MCF 10A (cell line): ENCODE results near the gene SPON1. TPM values are rescaled to one million over a fixed set of nuclear protein-coding genes. Genes with fewer than 3 reads are reported as not detected.
A peak's percentile ranks its signal among the peaks of the same experiment; 100 is the strongest.

ENCODE experiments used
- BruUV-seq: library from RNA; stranded (reverse); fragments of 400-500 nt; replicated peaks from 2 replicates; lab custom pipeline; 2021; lab: Mats Ljungman, UMichigan
- CTCF ChIA-PET: fragments of 300-600 bp; sonication (Branson Sonifier 250); formaldehyde crosslinking; extraction: SDS; loops from one replicate; lab custom pipeline; 2021; ENCODE audit warnings: antibody characterized with exemption, inconsistent platforms; lab: Yijun Ruan, JAX
- POLR2A ChIA-PET: fragments of 300-600, 350-650 bp; sonication (Branson Sonifier 250); formaldehyde crosslinking; extraction: SDS; loops from one replicate; lab custom pipeline; 2020; ENCODE audit warnings: antibody characterized with exemption, inconsistent platforms; lab: Yijun Ruan, JAX
- DNase-seq: peaks from one replicate; pipeline ENCODE4 v3.0.0-alpha.2; 2018; ENCODE audit not compliant: unreplicated experiment
- H3K27ac Mint-ChIP-seq: one replicate; pipeline ENCODE4 v1.8.0; 2022; ENCODE audit warnings: mild to moderate bottlenecking, low read depth, mixed read lengths; ENCODE audit not compliant: unreplicated experiment
- H3K27me3 Mint-ChIP-seq: one replicate; pipeline ENCODE4 v1.8.0; 2022; ENCODE audit warnings: mixed read lengths; ENCODE audit not compliant: insufficient read depth, unreplicated experiment
- H3K36me3 Mint-ChIP-seq: one replicate; pipeline ENCODE4 v1.8.0; 2022; ENCODE audit warnings: mild to moderate bottlenecking, moderate library complexity, mixed read lengths; ENCODE audit not compliant: insufficient read depth, unreplicated experiment
- H3K4me1 Mint-ChIP-seq: one replicate; pipeline ENCODE4 v1.8.0; 2022; ENCODE audit warnings: mixed read lengths; ENCODE audit not compliant: insufficient read depth, unreplicated experiment
- H3K4me3 Mint-ChIP-seq: one replicate; pipeline ENCODE4 v1.8.0; 2022; ENCODE audit warnings: mild to moderate bottlenecking, moderate library complexity, mixed read lengths; ENCODE audit not compliant: unreplicated experiment
- H3K9me3 Mint-ChIP-seq: one replicate; pipeline ENCODE4 v1.8.0; 2022; ENCODE audit warnings: mixed read lengths; ENCODE audit not compliant: unreplicated experiment
- intact Hi-C: fragments of 100-400 bp; cut with micrococcal nuclease; formaldehyde crosslinking; loops from 2 replicates; pipeline ENCODE4 v1.14.1; 2022
- total RNA-seq: library from RNA; stranded (reverse); gene quantifications from 2 replicates; pipeline ENCODE4 v1.2.3, GENCODE V29; 2022
- TF ChIP-seq, protein P1 (sequence below): fragments of 200-600 bp; IDR thresholded peaks from one replicate; pipeline ENCODE4 v1.8.0; 2022; ENCODE audit warnings: antibody characterized with exemption, mild to moderate bottlenecking; ENCODE audit not compliant: unreplicated experiment

Gene SPON1
- total RNA-seq, 1 experiment from 2014 or later, result not detected

DNA sequence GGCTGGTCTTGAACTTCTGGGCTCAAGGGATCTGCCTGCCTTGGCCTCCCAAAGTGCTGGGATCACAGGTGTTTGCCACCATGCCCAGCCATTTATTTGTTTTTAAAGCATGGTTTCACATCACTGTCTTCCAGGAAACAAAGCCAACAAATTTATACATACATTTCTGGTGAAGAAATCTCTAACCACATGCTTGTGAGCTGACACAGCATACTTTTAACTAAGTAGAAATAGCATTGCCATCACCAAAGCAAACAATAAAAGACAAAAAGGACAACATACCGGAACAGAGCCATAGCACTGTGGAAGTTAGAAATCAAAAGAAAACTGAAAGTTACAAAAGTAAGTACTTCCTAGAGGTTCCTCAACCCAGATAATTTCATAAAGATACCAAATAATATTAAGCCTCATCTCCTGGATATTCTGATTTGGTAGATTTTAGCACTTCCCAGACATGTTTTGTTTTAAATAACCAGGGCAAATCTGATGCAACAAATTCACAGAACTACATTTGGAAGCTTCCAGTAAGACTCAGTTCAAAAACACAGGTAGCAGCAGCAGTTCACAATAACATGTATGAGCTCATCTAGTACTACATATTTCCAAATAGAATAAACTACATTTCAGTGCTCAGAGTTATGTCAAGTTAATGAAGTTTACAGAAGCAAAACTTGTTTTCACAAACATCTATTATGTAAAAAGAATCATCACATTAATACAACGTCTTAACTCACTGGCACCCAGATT, 325.8 kb downstream of the SPON1 start:
- intact Hi-C loops, result no loop called here
- POLR2A ChIA-PET, result interaction anchor here (0.6 to 1.1 kb wide), 4 partner anchors 20 to 134 kb away, joined by 3 to 5 read pairs (median 4); no protein-coding TSS in a partner anchor
- TSS peak; percentile 96 for BruUV-seq
- DNase-seq, result peak; percentile 39
- H3K27ac Mint-ChIP-seq, result peak overlapping the region; percentile 95
- no peaks in the 10 kb centered on the region for H3K27me3 Mint-ChIP-seq
- CTCF ChIA-PET, result interaction anchor here (0.6 to 3.7 kb wide), 6 partner anchors 14 to 210 kb away, joined by 4 to 20 read pairs (median 4); no protein-coding TSS in a partner anchor
- peaks cover 82% of the 10 kb centered on the region for H3K36me3 Mint-ChIP-seq
- no peaks in the 10 kb centered on the region for H3K9me3 Mint-ChIP-seq
- H3K4me3 Mint-ChIP-seq, result peak overlapping the region; percentile 56
- peaks cover 16% of the 10 kb centered on the region for H3K4me1 Mint-ChIP-seq
- TF ChIP-seq, protein P1, sequence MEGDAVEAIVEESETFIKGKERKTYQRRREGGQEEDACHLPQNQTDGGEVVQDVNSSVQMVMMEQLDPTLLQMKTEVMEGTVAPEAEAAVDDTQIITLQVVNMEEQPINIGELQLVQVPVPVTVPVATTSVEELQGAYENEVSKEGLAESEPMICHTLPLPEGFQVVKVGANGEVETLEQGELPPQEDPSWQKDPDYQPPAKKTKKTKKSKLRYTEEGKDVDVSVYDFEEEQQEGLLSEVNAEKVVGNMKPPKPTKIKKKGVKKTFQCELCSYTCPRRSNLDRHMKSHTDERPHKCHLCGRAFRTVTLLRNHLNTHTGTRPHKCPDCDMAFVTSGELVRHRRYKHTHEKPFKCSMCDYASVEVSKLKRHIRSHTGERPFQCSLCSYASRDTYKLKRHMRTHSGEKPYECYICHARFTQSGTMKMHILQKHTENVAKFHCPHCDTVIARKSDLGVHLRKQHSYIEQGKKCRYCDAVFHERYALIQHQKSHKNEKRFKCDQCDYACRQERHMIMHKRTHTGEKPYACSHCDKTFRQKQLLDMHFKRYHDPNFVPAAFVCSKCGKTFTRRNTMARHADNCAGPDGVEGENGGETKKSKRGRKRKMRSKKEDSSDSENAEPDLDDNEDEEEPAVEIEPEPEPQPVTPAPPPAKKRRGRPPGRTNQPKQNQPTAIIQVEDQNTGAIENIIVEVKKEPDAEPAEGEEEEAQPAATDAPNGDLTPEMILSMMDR, result no peak

DNA sequence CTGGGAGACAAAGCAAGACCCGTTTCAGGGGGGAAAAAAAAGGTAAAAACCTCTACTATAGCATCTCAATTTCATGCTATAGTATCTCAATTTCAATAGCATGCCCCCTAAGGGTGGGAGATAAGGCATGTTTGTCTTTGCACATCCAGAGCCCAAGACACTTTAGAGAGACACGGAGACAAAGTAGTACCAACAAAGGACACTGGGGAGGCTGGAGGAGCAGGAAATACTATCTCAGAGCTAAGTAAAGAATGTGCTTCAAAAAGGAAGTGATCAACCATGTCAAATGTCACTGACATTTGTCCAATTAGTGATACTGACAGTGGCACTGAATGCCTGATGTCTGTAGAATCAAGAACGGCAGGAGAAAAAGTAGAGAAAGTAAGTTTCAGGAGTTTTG, 327.9 kb downstream of the SPON1 start:
- Mint-ChIP-seq H3K4me3 (no peak overlapping the region), H3K36me3 (peaks cover 83% of the 10 kb centered on the region), H3K27me3 (no peaks in the 10 kb centered on the region), H3K27ac (no peak overlapping the region), H3K9me3 (no peaks in the 10 kb centered on the region), H3K4me1 (peaks cover 16% of the 10 kb centered on the region)
- ChIA-PET CTCF (interaction anchor here (1.0 to 1.6 kb wide), 2 partner anchors 10 to 171 kb away, joined by 3 to 7 read pairs; no protein-coding TSS in a partner anchor), POLR2A (no interaction called here)
- intact Hi-C loops, result no loop called here
- TF ChIP-seq, protein P1, result no peak
- BruUV-seq, result no TSS peak
- DNase-seq, result no peak

DNA sequence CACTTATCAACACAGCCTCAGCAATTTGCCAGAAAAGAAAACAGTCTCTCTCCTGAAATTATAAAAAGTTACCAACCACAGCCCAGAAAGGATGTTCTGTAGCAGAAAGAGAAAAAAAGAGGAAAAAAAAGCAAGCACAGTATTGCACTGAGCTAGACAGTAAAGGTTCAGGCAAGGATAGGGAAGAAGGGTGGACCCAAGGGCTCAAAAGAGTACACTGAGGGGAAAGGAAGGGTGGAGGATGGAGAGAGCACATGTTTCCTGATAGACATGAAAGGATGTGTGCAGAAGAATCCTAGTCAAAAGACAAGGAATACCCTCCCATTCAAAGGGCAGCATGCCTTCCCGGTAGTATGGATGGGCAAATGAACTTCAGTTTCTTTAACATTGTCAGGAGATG, 337.4 kb downstream of the SPON1 start:
- POLR2A ChIA-PET, result interaction anchor here (0.7 to 1.8 kb wide), 7 partner anchors 42 to 200 kb away, joined by 3 to 16 read pairs (median 3); partner anchors contain the start of gene COPB1
- intact Hi-C loops, result loop anchor here (1.0 kb wide), 3 partner anchors 58 to 155 kb away; no protein-coding TSS in a partner anchor
- peaks cover 6% of the 10 kb centered on the region for H3K4me1 Mint-ChIP-seq

More for the DNA sequence above, 337.4 kb downstream of the SPON1 start:
- no TSS peak for BruUV-seq
- DNase-seq, result no peak
- Mint-ChIP-seq H3K4me3 (no peak overlapping the region), H3K36me3 (peaks cover 11% of the 10 kb centered on the region), H3K9me3 (no peaks in the 10 kb centered on the region), H3K27me3 (no peaks in the 10 kb centered on the region), H3K27ac (no peak overlapping the region)
- CTCF ChIA-PET, result interaction anchor here (0.6 to 16.0 kb wide), 20 partner anchors 8 to 810 kb away, joined by 3 to 316 read pairs (median 7); no protein-coding TSS in a partner anchor
- TF ChIP-seq, protein P1, result no peak
